ENCODE data around the gene GZMM.

GRCh38 chr19:497491-497868 lies 46.4 kb upstream of the GZMM start:
- TF ChIP-seq EZH2 (IDR thresholded peaks at IDR 0.05; ENCODE audit: insufficient read depth, poor library complexity, severe bottlenecking) = no peak
- TF ChIP-seq EZH2phosphoT487 (IDR thresholded peaks at IDR 0.05; ENCODE audit: insufficient read depth, low read depth) = no peak
